Ramos (cell line): ENCODE measurements around the gene COTL1.
"Not testable (repeated sequence)": the region's sequence is repeated elsewhere in the genome, so short reads cannot be mapped to it uniquely, and the experiment has no call there.

Source experiments
- in situ Hi-C: fragments of 300-500 bp; cut with MboI; formaldehyde crosslinking; loops from one replicate; pipeline ENCODE4 v1.14.3; 2022; ENCODE audit warnings: low sequenced_read_pairs; ENCODE audit not compliant: unreplicated experiment

Gene COTL1

DNA sequence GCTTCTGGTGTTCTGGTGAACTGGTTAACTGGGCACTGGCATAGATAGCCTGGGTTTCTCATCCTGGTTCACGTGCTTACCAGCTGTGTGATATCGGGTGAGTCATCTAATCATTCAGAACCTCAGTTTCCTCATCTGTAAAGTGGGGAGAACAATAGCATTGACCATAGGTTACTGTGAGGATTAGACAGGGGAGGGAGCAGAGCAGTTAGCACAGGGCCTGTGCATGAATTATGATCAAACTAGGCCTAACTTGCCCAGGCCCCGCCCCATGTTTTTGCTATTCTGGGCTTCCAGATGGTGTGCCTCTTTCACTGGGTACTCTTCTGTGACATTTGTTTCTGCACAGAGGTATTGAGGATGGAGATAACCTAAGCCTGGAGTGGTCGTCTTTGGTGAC, 25.8 kb upstream of the COTL1 start:
- in situ Hi-C loops = no loop called here

DNA sequence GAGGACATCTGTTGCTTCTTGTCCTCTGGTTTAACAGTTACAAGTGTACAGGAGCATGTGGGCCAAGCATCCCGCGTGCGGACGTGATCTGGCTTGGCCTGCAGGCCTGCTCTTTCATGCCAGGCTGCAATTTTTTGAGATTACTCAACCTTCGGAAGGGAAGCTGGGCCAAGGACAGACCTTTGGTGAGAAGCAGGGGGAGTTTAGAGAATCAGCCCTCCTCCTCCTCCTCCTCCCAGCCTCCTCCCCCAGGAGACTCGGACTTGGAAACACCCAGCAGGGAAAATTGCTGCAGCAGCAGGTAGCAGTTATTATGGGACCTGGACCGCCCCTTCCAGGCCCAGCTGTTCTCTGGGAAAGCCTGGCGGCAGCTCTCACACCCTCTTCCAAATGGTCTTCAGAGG, 25.3 kb upstream of the COTL1 start:
- in situ Hi-C loops = no loop called here

DNA sequence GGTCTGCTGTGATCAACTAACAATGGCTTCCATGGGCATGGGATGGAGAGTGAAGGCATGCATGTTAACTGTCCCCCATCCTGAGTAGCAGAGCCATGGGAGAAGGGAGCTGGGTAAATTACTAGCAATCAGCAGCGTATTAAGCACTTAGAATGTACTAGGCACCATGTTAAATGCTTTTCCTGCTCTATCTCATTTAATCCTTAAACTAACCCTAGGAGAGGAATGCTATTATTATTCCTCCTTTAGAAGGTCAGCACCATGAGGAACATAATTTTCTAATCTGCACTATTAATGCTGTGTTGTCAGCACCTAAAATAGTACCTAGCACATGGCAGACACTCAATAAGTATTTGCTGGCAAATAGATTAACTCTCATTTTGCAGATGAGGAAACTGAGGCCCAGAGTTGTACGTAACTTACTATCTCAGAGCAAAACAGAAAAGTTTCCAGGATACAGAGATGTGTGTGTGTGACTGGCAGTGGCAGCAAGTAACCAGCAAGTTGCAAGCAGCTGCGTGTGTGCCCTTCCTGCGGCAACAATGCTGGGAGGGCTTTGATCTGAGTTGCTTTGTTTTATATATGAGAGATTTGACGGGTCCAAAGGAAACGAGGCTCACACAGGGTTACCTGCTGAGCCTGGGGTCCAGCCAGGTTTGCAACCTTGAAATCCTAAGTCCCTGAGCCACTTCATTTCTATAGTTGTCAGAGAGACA, 23.9 kb upstream of the COTL1 start:
- in situ Hi-C loops = no loop called here

DNA sequence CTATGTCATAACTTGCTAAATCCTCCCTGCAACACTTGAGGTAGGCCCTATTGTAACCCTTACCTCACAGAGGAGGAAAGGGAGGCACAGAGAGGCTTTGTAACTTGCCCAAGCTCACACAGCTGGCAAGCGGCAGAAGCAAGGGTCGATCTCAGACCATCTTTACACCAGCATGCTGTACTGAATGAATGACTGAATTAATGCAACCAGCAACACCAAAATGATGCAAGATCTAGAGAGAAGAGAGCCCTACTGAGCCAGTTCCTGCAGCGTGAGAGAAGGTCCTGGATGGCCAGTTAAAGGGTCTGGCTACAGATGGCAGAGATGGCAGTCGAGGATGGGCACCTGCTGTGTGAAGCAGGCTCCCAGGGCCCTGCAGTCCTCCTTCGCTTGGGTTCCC, 22.3 kb upstream of the COTL1 start:
- in situ Hi-C loops = no loop called here

DNA sequence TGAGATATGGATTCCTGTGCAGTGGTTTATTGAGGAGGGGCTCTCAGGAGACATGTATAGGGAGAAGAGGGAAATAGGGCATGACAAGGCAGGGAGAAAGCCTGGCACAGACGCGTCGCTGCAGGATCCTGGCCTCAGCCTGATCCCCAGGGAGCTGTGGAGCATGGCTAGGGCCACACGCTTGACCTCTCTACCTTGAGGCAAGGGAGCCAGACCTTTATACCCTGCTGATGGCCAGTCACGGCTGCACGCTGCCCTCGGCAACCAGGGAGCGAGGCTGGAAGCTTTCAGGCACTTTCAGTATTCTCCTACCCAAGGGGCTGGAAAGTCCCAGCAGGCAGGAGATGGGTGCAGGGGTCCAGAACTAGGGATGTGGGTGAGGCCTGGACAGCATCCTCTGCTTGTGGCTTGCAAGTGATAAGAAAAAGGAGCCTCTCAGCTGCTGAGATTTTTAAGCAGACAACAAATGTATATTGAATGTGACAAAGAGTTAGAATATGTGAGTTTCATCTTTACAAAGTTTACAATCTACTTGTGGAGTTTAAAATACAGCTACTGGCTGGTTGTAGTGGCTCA, 20.4 kb upstream of the COTL1 start:
- in situ Hi-C loops = loop anchor here (5.0 kb wide), 1 partner anchor 104 kb away; no protein-coding TSS in a partner anchor

DNA sequence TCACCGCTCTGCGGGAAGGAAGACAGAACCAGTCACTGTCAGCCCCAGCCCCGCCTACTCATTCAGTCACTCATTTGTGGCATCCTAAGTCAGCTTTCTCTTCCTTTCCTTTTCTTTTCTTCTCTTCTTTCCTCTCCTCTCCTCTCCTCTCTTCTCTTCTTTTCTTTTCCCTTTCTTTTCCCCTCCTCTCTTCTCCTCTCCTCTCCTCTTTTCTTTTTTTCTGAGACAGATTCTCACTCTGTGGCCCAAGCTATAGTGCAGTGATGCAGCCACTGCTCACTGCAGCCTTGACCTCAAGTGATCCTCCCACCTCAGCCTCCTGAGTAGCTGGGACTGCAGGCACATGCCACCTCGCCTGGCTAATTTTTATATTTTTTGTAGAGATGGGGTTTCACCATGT, 19.8 kb upstream of the COTL1 start:
- in situ Hi-C loops = loop anchor here (5.0 kb wide), 1 partner anchor 105 kb away; no protein-coding TSS in a partner anchor

DNA sequence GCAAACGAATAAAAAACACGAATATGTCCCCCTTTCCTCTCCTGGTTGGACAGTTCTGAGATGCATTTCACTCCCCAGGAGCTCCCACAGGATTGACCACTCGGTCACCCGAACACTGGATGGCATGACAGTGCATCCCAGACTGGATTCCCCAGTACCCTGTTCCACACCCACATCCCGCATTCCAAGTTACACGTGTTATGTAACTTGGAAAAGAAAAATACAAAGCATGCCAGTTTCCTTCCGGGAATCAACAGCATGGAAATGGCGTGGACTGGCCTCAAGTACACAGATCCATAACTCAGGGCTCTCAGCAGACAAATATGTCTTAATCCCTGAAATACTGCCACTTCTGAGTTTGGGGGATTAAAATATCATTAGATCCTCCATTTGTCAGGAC, 17.8 kb upstream of the COTL1 start:
- in situ Hi-C loops = loop anchor here (5.0 kb wide), 1 partner anchor 107 kb away; no protein-coding TSS in a partner anchor

DNA sequence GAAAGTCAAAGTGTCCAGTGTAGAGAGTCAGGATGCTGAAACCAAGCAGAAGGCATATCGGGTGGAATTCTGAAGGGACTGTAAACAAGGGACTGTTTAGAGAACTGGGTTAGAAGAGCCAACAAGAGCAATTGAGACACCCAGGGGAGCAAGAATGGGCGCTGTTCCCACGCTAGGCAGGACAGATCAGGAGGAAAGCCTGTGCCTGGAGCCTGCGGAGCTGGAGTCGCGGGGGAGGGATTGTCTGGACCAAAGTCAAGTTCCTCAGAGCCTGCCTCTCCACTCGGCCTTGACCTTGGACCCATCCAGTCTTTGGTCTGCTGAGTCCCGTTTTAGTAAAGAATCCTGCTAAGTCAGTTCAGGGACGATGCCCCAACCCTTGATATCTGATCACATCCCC, 15.7 kb upstream of the COTL1 start:
- in situ Hi-C loops = no loop called here

DNA sequence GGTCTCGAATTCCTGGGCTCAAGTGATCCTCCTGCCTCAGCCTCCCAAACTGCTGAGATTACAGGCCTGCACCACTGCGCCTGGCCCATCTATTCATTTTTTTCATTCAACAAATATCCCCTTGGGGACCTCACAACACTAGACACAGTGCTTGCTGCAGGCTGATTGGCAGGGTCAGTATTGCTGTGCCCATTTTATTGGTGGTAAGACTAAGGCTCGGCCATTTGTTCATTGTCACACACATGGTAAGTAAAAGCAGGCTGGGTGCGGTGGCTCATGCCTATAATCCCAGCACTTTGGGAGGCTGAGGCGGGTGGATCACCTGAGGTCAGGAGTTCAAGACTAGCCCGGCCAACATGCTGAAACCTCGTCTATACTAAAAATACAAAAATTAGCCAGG, 15.0 kb upstream of the COTL1 start:
- in situ Hi-C loops = not testable (repeated sequence)

DNA sequence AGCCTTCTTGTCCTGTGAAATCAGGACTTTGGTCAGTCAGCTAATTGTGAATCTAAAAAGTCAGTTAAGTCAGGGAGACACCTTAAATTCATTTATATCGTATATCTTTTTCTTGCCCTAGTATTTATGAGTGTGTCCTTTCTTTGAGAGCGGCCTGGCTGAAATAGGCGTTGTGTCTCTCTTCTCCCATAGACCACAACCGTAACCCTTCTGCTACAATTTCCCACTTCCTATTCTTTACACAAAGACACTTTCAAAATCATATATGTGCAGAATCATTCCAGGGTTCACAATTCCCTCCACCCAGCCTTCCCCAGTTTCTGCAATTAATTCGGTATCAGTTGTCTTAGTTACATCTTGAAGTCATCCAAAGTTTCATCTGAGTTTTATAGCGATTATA, 14.0 kb upstream of the COTL1 start:
- in situ Hi-C loops = no loop called here

DNA sequence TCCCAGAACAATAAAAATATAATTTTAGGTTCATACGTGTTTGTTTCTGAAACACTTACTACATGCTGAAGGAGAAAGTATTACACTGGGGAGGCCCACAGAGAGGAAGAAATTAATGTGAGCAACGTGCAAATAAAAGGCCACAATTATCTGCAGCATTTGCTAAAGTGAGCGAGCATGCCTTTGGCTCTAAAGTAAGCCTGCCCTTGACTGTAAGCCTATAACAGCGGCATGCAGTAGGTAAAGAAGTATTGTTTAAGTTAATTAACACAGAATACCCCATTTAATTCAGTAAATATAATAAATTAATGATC, 13.2 kb upstream of the COTL1 start:
- in situ Hi-C loops = no loop called here

DNA sequence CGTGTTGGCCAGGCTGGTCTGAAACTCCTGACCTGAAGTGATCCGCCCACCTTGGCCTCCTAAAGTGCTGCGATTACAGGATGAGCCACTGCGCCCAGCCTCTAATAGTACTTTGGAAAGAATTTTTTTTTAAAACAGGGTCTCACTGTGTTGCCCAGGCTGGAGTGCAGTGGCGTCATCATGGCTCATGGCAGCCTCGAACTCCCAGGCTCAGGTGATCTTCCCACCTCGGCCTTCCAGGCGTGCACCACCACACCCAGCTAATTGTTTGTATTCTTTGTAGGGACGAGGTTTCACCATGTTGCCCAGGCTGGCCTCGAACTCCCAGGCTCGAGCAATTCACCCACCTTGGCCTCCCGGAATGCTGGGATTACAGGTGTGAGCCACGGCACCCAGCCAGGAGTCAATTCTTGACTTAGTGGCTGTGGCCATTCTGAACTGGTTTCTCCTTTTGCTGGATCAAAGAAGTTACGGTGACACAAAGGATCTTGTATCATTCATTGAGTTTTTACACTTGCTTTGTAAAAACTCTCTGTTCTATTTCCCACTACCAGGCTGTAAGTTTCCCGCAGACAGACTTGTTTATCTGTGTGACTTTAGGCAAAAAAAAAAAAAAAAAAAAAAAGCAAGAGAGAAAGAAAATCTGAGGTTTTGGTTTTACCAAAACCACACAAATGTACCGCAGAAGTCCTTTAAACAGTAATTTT, 12.7 kb upstream of the COTL1 start:
- in situ Hi-C loops = no loop called here

DNA sequence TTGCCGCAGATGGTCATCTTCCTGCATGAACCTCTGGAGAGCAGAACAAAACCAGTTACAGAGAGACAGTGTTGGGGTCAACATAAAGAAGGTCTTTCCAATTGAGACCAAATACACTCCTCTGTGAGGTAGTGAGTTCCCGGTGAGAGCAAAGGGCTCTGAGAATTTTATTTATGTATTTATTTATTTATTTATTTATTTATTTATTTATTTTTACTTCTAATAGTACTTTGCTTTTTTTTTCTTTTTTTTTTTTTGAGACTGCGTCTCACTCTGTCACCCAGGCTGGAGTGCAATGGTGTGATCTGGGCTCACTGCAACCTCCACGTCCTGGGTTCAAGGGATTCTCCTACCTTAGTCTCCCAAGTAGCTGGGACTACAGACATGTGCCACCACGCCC, 12.1 kb upstream of the COTL1 start:
- in situ Hi-C loops = no loop called here

DNA sequence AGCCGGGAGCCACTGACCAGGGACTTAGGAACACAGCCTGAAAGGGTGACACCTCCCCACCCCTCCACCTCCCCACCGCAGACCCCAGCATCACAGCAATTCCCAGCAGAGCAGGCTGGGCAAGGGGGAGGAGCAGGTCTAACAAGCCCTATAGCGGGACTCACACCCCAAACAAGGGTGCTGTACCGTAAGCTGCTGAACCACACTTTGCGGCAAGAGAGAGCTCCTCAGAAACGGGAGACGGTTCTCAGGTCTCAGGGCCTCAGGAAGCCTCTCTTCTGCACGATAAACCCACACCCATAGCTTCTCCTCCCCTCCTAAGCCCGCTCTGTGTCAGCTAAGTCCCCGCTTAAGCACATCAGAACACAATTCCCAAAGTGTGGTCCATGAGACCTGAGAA, 11.7 kb upstream of the COTL1 start:
- in situ Hi-C loops = no loop called here

DNA sequence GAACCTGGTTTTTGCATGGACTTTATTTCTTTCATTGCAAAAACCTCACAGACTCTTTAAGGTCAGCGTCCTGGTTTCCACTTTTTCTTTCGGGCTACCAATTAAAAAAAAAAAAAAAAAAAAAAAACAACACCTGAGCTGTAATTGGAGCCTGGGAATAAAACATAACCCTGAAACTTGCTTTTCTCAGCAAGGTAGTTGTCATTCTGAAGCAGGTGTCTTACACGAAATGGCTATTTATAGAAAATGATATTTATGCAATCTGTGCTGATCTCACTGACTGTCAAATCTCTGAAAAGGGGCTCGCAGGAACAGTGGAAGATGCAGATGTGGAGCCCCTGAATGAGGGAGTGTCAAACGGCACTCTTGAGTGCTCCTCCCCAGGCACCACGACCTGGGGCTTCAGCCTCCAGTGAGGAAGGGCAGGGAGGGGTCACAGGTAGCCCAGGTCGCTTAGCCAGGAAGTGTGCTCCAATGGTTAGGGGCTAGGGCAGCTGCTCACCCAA, 10.4 kb upstream of the COTL1 start:
- in situ Hi-C loops = no loop called here

DNA sequence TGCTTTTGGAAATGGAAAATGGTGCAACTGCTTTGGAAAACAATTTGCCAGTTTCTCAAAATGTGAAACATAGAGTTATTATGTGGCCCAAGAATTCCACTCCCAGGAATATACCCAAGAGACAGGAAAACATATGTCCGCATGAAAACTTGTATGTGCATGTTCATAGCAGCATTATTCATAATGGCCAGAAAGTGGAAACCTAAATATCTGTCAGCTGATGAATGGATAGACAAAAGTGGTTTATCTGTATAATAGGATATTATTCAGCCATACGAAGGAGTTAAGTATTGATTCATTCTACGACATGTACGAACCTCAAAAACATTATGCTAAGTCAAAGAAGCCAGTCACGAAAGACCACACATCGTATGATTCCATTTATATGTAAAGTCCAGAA, 7.7 kb upstream of the COTL1 start:
- in situ Hi-C loops = no loop called here

DNA sequence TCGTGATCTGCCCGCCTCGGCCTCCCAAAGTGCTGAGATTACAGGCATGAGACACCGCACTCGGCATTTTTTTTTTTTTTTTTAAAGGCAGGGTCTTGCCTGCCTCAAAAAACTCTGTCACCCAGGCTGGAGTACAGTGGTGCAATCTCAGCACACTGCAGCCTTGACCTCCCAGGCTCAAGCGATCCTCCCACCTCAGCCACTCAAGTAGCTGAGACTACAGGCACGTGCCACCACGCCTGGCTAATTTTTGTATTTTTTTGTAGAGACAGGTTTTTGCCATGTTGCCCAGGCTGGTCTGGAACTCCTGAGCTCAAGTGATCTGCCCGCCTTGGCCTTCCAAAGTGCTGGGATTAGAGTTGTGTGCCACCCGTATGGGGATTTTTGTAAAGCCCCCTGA, 3.0 kb upstream of the COTL1 start:
- in situ Hi-C loops = loop anchor here (5.0 kb wide), 2 partner anchors 106 to 109 kb away; no protein-coding TSS in a partner anchor

DNA sequence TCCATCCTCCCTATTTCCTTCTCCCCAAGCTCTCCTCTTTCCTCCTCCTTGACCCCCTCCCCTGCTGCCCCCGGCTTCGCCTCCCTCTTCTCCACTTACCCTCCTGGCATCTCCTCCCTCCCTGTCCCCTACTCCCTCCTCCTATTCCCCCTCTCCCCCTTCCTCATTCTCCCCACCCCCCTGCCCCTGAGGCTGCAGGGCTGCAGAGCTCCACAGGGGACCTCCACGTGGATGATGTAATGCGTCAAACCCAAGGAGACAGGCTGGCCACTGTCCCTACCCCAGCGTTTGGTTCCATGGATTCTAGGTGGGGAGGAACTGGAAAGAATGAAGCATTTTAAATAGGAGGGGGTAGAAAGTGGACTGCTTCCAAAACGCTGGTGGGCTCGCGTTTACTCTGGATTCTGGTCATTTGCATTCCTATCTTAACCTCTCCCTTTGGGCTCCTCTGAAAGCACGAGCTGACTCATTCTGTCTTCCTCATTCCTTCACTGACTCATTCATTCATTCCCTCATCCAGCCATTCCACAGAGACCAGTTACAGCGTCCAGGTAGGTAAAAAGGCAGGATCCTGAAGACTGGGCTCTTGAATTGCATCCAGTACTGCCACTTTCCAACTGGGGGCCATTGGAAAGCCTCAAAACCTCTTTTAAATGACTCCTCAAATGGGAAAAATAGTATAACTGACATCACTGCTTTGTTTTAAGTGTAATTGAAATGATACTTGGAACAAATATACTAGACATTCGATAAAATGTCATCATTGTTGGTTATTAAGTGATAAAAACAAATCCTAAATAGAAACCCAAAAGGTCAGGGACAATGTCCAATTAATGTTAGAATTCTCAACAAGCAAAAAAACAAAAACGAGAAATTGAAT, 943 bp upstream of the COTL1 start:
- in situ Hi-C loops = no loop called here

DNA sequence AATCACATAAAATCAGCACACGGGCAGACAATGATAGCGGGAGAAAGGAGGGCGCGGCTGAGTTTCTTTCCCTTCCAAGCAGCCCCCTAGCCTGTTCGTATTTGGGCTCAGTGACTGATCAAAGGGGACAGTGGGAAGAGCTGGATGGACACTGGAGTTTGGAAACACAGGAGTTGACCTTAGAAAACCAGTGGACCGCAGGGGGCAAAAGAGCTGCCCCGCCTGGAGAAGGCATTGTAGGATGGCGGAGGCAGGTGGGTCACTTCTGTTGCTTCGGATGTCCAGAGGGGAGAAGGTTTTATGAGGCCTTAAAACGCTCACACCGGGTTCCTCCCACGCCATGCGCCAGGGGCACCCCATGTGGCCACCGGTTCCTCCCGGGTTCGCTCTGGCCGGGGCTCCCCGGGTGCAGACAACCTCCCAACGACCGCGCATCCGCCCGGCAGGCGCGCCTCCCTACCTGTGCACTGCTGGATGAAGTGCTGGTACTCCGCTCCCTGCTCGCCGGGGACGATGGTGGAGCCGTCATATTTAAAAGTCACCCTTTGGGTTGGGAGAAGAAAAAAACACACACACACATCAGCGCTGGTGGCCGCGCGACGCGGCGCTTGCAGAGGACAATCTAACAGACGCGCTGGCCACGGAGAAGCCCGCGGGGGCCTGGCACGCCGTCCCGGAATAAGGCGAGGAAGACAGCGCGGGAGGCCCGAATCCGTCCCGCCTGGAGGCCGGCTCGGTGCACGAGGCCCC, 662 bp downstream of the COTL1 start:
- in situ Hi-C loops = no loop called here

DNA sequence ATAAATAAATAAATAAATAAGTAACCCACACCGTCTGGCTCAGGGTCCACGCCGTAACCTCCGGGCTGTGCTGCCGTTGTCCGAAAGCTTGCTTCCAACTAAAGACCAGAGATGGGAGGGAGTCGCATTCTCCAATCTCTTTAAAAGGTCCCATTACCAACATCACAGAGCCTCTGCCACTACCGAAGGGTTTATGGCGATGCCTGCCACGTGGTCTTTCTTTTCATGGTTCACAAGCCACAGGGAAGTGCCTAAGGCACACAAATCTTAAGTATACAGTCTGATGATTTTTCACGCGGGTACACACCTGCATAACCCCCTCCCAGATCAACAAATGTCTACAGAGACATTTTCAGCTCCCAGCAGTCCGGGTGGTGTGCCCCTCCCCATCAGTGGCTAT, 1.4 kb downstream of the COTL1 start:
- in situ Hi-C loops = no loop called here
